ENCODE results near the gene PAK2.
"Not testable (repeated sequence)": the region's sequence is repeated elsewhere in the genome, so short reads cannot be mapped to it uniquely, and the experiment has no call there.

PAK2 gene

GRCh38 chr3:196790636-196791035, 51.0 kb downstream of the PAK2 start:
- DNase-seq = no peak

GRCh38 chr3:196792771-196793170, 53.1 kb downstream of the PAK2 start:
- no peak for DNase-seq

GRCh38 chr3:196793246-196793645, 53.6 kb downstream of the PAK2 start:
- DNase-seq = no peak

- DNase-seq = no peak
Observed at GRCh38 chr3:196794467-196794866, 54.8 kb downstream of the PAK2 start.

- DNase-seq = no peak
Observed at GRCh38 chr3:196796317-196796716, 56.7 kb downstream of the PAK2 start.

GRCh38 chr3:196800742-196801434, 61.2 kb downstream of the PAK2 start:
- DNase-seq = no peak

- DNase-seq = no peak
Observed at GRCh38 chr3:196803891-196804468, 64.3 kb downstream of the PAK2 start.

- DNase-seq = no peak
Observed at GRCh38 chr3:196804773-196805172, 65.1 kb downstream of the PAK2 start.

GRCh38 chr3:196810963-196811581, 71.4 kb downstream of the PAK2 start:
- DNase-seq = no peak

GRCh38 chr3:196812853-196813252, 73.2 kb downstream of the PAK2 start:
- DNase-seq = no peak

GRCh38 chr3:196813903-196814302, 74.2 kb downstream of the PAK2 start:
- DNase-seq = no peak

GRCh38 chr3:196821806-196822355, 82.2 kb downstream of the PAK2 start:
- no peak for DNase-seq

- not testable (repeated sequence) for DNase-seq
Observed at GRCh38 chr3:196829651-196830050, 90.0 kb downstream of the PAK2 start.

GRCh38 chr3:196835086-196835485, 95.4 kb downstream of the PAK2 start:
- no peak for DNase-seq

GRCh38 chr3:196836626-196837025, 97.0 kb downstream of the PAK2 start:
- not testable (repeated sequence) for DNase-seq

GRCh38 chr3:196837819-196838420, 98.3 kb downstream of the PAK2 start:
- DNase-seq = no peak

- not testable (repeated sequence) for DNase-seq
Observed at GRCh38 chr3:196839351-196839750, 99.7 kb downstream of the PAK2 start.

- DNase-seq = no peak
Observed at GRCh38 chr3:196842567-196843434, 103.1 kb downstream of the PAK2 start.

- no peak for DNase-seq
Observed at GRCh38 chr3:196843435-196844110, 103.9 kb downstream of the PAK2 start.

- DNase-seq = not testable (repeated sequence)
Observed at GRCh38 chr3:196844235-196845219, 104.9 kb downstream of the PAK2 start.

- not testable (repeated sequence) for DNase-seq
Observed at GRCh38 chr3:196848375-196848774, 108.7 kb downstream of the PAK2 start.
